Lower leg skin (tissue), 3 donors: ENCODE results near the gene WNK2.

Source experiments
- POLR2A ChIP-seq, 2 donors: fragments of 450-650 bp; IDR thresholded peaks; one replicate each; pipeline ENCODE4 v1.6.1; 2016 to 2017; ENCODE audit warnings: antibody characterized with exemption in 2 of 2, mild to moderate bottlenecking in 1 of 2, moderate library complexity in 1 of 2
- TF ChIP-seq, protein P1 (sequence below), 3 donors: fragments of 450-650 bp; IDR thresholded peaks; one replicate each; pipeline ENCODE4 v1.5.1; 2016; ENCODE audit warnings: antibody characterized with exemption in 3 of 3, mild to moderate bottlenecking in 3 of 3, moderate library complexity in 2 of 3

GRCh38 chr9:93300585-93301081, 116.7 kb downstream of the WNK2 start:
- no peak for TF ChIP-seq POLR2A (IDR thresholded peaks at IDR 0.05)
- TF ChIP-seq, protein P1, sequence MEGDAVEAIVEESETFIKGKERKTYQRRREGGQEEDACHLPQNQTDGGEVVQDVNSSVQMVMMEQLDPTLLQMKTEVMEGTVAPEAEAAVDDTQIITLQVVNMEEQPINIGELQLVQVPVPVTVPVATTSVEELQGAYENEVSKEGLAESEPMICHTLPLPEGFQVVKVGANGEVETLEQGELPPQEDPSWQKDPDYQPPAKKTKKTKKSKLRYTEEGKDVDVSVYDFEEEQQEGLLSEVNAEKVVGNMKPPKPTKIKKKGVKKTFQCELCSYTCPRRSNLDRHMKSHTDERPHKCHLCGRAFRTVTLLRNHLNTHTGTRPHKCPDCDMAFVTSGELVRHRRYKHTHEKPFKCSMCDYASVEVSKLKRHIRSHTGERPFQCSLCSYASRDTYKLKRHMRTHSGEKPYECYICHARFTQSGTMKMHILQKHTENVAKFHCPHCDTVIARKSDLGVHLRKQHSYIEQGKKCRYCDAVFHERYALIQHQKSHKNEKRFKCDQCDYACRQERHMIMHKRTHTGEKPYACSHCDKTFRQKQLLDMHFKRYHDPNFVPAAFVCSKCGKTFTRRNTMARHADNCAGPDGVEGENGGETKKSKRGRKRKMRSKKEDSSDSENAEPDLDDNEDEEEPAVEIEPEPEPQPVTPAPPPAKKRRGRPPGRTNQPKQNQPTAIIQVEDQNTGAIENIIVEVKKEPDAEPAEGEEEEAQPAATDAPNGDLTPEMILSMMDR (IDR thresholded peaks at IDR 0.05), result no peak
